ENCODE results near the gene PRKAR2B. TPM values are rescaled to one million over a fixed set of nuclear protein-coding genes. Genes with fewer than 3 reads are reported as not detected.
A peak's percentile ranks its signal among the peaks of the same experiment; 100 is the strongest.

PRKAR2B gene
- total RNA-seq, 1 donor from 2014 or later, result 7.8 TPM

DNA sequence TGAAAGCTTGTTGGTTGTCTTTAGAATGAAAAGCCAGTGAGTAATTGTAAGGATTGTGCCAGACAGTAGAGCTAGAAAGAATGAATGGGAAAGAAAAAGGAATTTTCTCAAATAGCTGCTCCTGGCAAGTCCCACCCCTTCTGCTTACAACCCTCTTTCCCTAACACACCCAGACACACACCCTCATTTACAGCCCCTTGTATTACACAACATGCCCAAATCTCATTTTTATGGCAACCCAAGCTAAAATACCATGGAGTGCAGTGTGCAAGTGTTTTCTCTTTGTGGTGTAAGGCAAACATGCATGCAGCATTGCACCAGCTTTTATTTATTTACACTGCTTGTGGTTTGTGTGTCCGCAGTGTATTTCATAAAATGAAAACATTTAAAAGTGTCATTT is 1.5 kb downstream of the PRKAR2B start:
- H3K9me3 Mint-ChIP-seq, result no peaks in the 10 kb centered on the region
- DNase-seq (ENCODE audit: low spot score in 2 of 2, unreplicated experiment in 2 of 2), result no peak
- H3K27me3 Mint-ChIP-seq (ENCODE audit: low read depth), result no peaks in the 10 kb centered on the region
- peak overlapping the region; percentile 92 for H3K4me3 Mint-ChIP-seq
- TF ChIP-seq, protein P1, sequence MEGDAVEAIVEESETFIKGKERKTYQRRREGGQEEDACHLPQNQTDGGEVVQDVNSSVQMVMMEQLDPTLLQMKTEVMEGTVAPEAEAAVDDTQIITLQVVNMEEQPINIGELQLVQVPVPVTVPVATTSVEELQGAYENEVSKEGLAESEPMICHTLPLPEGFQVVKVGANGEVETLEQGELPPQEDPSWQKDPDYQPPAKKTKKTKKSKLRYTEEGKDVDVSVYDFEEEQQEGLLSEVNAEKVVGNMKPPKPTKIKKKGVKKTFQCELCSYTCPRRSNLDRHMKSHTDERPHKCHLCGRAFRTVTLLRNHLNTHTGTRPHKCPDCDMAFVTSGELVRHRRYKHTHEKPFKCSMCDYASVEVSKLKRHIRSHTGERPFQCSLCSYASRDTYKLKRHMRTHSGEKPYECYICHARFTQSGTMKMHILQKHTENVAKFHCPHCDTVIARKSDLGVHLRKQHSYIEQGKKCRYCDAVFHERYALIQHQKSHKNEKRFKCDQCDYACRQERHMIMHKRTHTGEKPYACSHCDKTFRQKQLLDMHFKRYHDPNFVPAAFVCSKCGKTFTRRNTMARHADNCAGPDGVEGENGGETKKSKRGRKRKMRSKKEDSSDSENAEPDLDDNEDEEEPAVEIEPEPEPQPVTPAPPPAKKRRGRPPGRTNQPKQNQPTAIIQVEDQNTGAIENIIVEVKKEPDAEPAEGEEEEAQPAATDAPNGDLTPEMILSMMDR (IDR thresholded peaks at IDR 0.05; ENCODE audit: unreplicated experiment), result no peak
- H3K27ac Mint-ChIP-seq, result no peak overlapping the region
- no peaks in the 10 kb centered on the region for H3K36me3 Mint-ChIP-seq
- H3K4me1 Mint-ChIP-seq, result peaks cover 27% of the 10 kb centered on the region

DNA sequence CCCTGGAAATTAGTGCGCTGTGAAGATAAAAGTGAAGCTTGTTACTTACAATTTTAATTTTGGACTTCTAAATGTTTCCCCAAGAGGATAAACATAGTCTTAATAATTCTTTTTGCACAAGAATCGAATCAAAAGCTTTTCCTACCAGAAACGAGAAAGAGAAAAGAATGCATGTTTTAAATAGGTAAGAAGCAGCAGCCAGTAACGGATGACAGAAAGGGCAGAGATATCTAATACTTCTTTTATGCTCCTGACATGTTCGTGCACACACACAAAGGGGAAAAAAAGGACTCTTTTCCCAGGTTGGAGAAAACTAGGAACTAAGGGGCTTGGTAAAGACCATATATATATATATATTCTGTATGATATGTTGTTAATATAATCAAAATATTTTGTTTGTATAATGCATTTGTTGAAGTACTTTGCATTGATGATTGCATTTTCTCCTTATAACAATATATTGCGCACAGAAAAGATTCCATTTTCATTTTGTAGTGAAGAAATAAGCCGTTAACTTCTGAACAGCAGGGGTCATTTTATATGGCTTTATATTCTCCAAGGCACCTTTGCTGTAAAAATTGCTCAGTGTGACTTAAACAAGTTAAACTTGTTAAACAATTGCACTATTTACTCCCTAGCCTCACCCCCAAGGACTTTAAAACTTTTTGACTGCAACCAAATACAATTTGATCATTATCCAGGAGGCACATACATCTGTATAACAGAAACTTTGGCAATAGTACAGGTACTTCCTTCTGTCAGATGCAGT is 2.2 kb downstream of the PRKAR2B start:
- DNase-seq (ENCODE audit: low spot score in 2 of 2, unreplicated experiment in 2 of 2), result no peak
- H3K36me3 Mint-ChIP-seq, result no peaks in the 10 kb centered on the region
- H3K4me3 Mint-ChIP-seq, result peak overlapping the region; percentile 92
- H3K4me1 Mint-ChIP-seq, result peaks cover 33% of the 10 kb centered on the region
- no peaks in the 10 kb centered on the region for H3K9me3 Mint-ChIP-seq
- TF ChIP-seq, protein P1 (IDR thresholded peaks at IDR 0.05; ENCODE audit: unreplicated experiment), result no peak
- H3K27ac Mint-ChIP-seq, result no peak overlapping the region
- no peaks in the 10 kb centered on the region for H3K27me3 Mint-ChIP-seq (ENCODE audit: low read depth)

GRCh38 chr7:107047902-107048782 is 3.6 kb downstream of the PRKAR2B start:
- DNase-seq (ENCODE audit: low spot score in 2 of 2, unreplicated experiment in 2 of 2), result no peak
- H3K4me3 Mint-ChIP-seq, result no peak overlapping the region
- H3K4me1 Mint-ChIP-seq, result peaks cover 33% of the 10 kb centered on the region
- H3K9me3 Mint-ChIP-seq, result no peaks in the 10 kb centered on the region
- no peak overlapping the region for H3K27ac Mint-ChIP-seq
- H3K27me3 Mint-ChIP-seq (ENCODE audit: low read depth), result no peaks in the 10 kb centered on the region
- TF ChIP-seq, protein P1 (IDR thresholded peaks at IDR 0.05; ENCODE audit: unreplicated experiment), result no peak
- H3K36me3 Mint-ChIP-seq, result no peaks in the 10 kb centered on the region

- Mint-ChIP-seq H3K27me3 (ENCODE audit: low read depth) (no peaks in the 10 kb centered on the region), H3K27ac (no peak overlapping the region), H3K4me1 (peaks cover 32% of the 10 kb centered on the region), H3K36me3 (no peaks in the 10 kb centered on the region), H3K9me3 (no peaks in the 10 kb centered on the region), H3K4me3 (no peak overlapping the region)
- no peak for DNase-seq (ENCODE audit: low spot score in 2 of 2, unreplicated experiment in 2 of 2)
- TF ChIP-seq, protein P1 (IDR thresholded peaks at IDR 0.05; ENCODE audit: unreplicated experiment), result no peak
Measured at GRCh38 chr7:107048783-107049418, 4.4 kb downstream of the PRKAR2B start.

DNA sequence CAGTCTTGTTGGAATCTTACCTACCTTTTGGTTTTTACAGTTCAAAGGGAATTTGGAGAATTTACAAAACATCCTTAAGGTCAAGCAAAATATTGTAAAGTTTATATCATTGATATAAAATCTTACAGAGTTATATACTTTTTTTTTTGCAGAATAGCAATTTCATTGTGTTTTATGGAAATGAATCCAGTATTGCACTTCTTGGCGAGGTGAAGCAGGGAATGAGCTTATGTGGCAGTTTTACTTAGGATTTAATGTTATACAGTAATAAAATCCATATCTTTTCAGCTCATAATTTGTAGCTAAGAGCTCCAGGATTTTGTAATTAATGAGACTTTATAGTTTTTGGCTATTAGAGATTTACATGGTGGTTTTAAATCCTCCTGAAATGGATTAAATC is 5.0 kb downstream of the PRKAR2B start:
- Mint-ChIP-seq H3K27me3 (ENCODE audit: low read depth) (no peaks in the 10 kb centered on the region), H3K4me3 (no peak overlapping the region)

More for the DNA sequence above, 5.0 kb downstream of the PRKAR2B start:
- no peak for DNase-seq (ENCODE audit: low spot score in 2 of 2, unreplicated experiment in 2 of 2)
- Mint-ChIP-seq H3K27ac (no peak overlapping the region), H3K4me1 (peaks cover 30% of the 10 kb centered on the region), H3K36me3 (no peaks in the 10 kb centered on the region), H3K9me3 (no peaks in the 10 kb centered on the region)
- TF ChIP-seq, protein P1 (IDR thresholded peaks at IDR 0.05; ENCODE audit: unreplicated experiment), result no peak

All from mesothelial cell of epicardium (in vitro differentiated cells).